Adrenal gland (tissue), 5 donors: ENCODE measurements around the gene CLASP1.

Experiments used
- POLR2A ChIP-seq, 2 donors: fragments of 450-650 bp; IDR thresholded peaks; one replicate each; pipeline ENCODE4 v1.6.1; 2017; ENCODE audit warnings: antibody characterized with exemption in 2 of 2, mild to moderate bottlenecking in 2 of 2, moderate library complexity in 1 of 2
- TF ChIP-seq, protein P1 (sequence below), 6 experiments: fragments of 450-650 bp in 4 of 6; fragments of 200-600 bp in 2 of 6; sonication (generic) in 1 of 6; IDR thresholded peaks; 1 replicate in 5 of 6; 2 replicates in 1 of 6; pipeline versions ENCODE4 v1.5.1 to v1.8.0; 2016 to 2021; ENCODE audit warnings: antibody characterized with exemption in 6 of 6, mild to moderate bottlenecking in 2 of 6, moderate library complexity in 1 of 6
- donor health status: DM: no; HTN: no; CAD: no.

DNA sequence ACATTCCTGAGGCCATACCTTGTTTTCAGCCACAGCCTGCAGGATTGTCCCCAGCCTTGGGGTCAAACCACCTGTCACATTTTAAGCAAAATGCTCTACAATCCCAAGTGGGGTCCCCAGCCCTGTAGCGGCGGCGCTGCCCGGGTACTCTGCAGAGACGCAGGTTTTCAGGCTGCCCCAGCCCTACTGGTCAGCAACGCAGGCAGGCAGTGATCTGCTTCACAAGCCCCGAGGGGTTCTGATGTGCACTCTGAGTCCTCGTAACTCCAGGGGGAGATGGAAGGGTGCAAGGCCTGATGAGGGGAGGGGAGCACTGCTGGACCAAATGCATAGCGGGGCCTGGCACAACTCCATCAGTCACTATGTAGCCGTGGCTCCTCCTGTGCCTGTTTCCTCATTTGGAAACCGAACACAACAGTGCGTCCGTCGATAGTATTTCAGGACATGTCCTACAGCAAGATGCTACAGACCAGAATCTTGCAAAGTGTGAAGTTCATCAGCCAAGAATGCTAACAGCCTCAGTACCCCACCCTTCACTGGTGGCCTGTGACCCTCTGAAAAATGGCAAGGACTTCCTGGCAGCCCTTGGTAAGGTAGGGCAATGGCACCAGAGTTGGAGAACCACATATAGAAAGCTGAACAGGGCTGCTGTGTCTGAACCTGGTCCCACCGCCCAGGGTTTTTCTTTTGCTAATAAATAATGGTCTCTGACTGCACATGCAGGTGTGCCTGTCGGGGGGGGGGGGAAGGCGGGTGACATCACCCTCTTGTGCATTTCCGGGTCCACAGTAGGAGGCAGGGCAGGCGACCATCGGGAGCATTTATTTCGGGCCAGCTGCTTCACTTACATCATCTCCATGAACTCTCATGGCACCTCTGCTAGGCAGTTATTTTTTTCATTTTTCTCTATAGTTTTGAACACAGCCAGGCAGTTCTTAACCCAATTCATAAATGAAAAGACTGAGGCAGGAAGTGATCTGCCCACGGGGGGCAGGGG is 313.7 kb downstream of the CLASP1 start:
- TF ChIP-seq, protein P1, sequence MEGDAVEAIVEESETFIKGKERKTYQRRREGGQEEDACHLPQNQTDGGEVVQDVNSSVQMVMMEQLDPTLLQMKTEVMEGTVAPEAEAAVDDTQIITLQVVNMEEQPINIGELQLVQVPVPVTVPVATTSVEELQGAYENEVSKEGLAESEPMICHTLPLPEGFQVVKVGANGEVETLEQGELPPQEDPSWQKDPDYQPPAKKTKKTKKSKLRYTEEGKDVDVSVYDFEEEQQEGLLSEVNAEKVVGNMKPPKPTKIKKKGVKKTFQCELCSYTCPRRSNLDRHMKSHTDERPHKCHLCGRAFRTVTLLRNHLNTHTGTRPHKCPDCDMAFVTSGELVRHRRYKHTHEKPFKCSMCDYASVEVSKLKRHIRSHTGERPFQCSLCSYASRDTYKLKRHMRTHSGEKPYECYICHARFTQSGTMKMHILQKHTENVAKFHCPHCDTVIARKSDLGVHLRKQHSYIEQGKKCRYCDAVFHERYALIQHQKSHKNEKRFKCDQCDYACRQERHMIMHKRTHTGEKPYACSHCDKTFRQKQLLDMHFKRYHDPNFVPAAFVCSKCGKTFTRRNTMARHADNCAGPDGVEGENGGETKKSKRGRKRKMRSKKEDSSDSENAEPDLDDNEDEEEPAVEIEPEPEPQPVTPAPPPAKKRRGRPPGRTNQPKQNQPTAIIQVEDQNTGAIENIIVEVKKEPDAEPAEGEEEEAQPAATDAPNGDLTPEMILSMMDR (IDR thresholded peaks at IDR 0.05) = no peak
- TF ChIP-seq POLR2A (IDR thresholded peaks at IDR 0.05) = no peak
